ENCODE results near the gene BNC2. TPM values are rescaled to one million over a fixed set of nuclear protein-coding genes. Genes with fewer than 3 reads are reported as not detected.

BNC2 gene
- total and polyA plus RNA-seq, 2 of the 13 experiments (the other 11 are each of a cell fraction or from before 2014, with no cell fraction given) = not detected

- 26% methylated on average over 5 of the region's 9 CpGs for WGBS (ENCODE audit: low lambda C conversion rate)
- no peaks in the 10 kb centered on the region for H4K20me1 ChIP-seq (ENCODE audit: insufficient read depth, low read length)
- no peaks in the 10 kb centered on the region for H3K9me3 ChIP-seq (ENCODE audit: low read length)
- TF ChIP-seq SMAD3 (CRISPR knock-in tag; IDR thresholded peaks at IDR 0.05) = no peak
- no peak for TF ChIP-seq ZNF790 (CRISPR knock-in tag; IDR thresholded peaks at IDR 0.05; ENCODE audit: borderline replicate concordance)
- TF ChIP-seq NCOA1 (CRISPR knock-in tag; IDR thresholded peaks at IDR 0.05) = no peak
- no peaks in the 10 kb centered on the region; a peak in 1 of 5 replicates for H3K27me3 ChIP-seq (ENCODE audit: control insufficient read depth in 1 of 2, insufficient read depth in 2 of 2, low read length in 2 of 2)
- no peaks in the 10 kb centered on the region for H3K36me3 ChIP-seq (replicated peaks in 1 of 2; ENCODE audit: control insufficient read depth in 1 of 2, insufficient read depth in 2 of 2, low read length in 2 of 2)
- DNase-seq (ENCODE audit: low spot score) (no peak), ATAC-seq (no peak), FAIRE-seq (no peak)
- intact Hi-C loops (cut with micrococcal nuclease; ENCODE audit: unreplicated experiment) (no loop called here), in situ Hi-C loops (cut with HindIII; ENCODE audit: extremely low pct_ligation_motif_present, low pct_unique_long_range_greater_than_20kb) (no loop called here)
- no peaks in the 10 kb centered on the region for H3K4me1 ChIP-seq (ENCODE audit: insufficient read depth, low read length)
- H3K9ac ChIP-seq (ENCODE audit: insufficient read depth, low read depth, low read length) = no peak overlapping the region
- H3K27ac ChIP-seq (ENCODE audit: extremely low read length, insufficient read depth, low read length) = no peak overlapping the region
- CTCF ChIA-PET (ENCODE audit: low intra/inter-chr PET ratio, low total read pairs) = no interaction called here
- no peak overlapping the region for H2AFZ ChIP-seq (ENCODE audit: low read length)
- POLR2A ChIA-PET = no interaction called here
- no peak overlapping the region for H3K4me3 ChIP-seq (replicated peaks in 1 of 3; ENCODE audit: insufficient read depth in 1 of 3, low read depth in 2 of 3, low read length in 3 of 3)
- H3K79me2 ChIP-seq (ENCODE audit: insufficient read depth, low read length) = no peaks in the 10 kb centered on the region
- BruUV-seq (replicated peaks) = no TSS peak
- H3K4me2 ChIP-seq (ENCODE audit: low read depth, low read length) = no peak overlapping the region
Observed at GRCh38 chr9:16367605-16368231, 502.8 kb downstream of the BNC2 start.

- ChIA-PET POLR2A (no interaction called here), CTCF (ENCODE audit: low intra/inter-chr PET ratio, low total read pairs) (no interaction called here)
- no TSS peak for BruUV-seq (replicated peaks)
- no peaks in the 10 kb centered on the region for H3K4me1 ChIP-seq (ENCODE audit: insufficient read depth, low read length)
- H3K9ac ChIP-seq (ENCODE audit: insufficient read depth, low read depth, low read length) = no peak overlapping the region
- H3K4me3 ChIP-seq (replicated peaks in 1 of 3; ENCODE audit: insufficient read depth in 1 of 3, low read depth in 2 of 3, low read length in 3 of 3) = no peak overlapping the region
- no peaks in the 10 kb centered on the region for H4K20me1 ChIP-seq (ENCODE audit: insufficient read depth, low read length)
- H3K9me3 ChIP-seq (ENCODE audit: low read length) = no peaks in the 10 kb centered on the region
- no peaks in the 10 kb centered on the region for H3K36me3 ChIP-seq (replicated peaks in 1 of 2; ENCODE audit: control insufficient read depth in 1 of 2, insufficient read depth in 2 of 2, low read length in 2 of 2)
- 44% methylated on average over 8 of the region's 8 CpGs for WGBS (ENCODE audit: low lambda C conversion rate)
- no peak for TF ChIP-seq XBP1 (CRISPR knock-in tag; IDR thresholded peaks at IDR 0.05)
- no peak for TF ChIP-seq CEBPB (IDR thresholded peaks at IDR 0.05; ENCODE audit: borderline replicate concordance, low read depth, low read length)
- TF ChIP-seq GRHL1 (CRISPR knock-in tag; conservative IDR thresholded peaks at IDR 0.05) = no peak
- TF ChIP-seq CHD4 (IDR thresholded peaks at IDR 0.05; ENCODE audit: borderline replicate concordance, low read length) = no peak
- no peak for TF ChIP-seq PBX2 (CRISPR knock-in tag; IDR thresholded peaks at IDR 0.05)
- TF ChIP-seq SP140L (CRISPR knock-in tag; IDR thresholded peaks at IDR 0.05; ENCODE audit: borderline replicate concordance) = no peak
- no peak for TF ChIP-seq ZNF570 (CRISPR knock-in tag; IDR thresholded peaks at IDR 0.05; ENCODE audit: borderline replicate concordance)
- no peak overlapping the region for H3K27ac ChIP-seq (ENCODE audit: extremely low read length, insufficient read depth, low read length)
- no peak overlapping the region for H2AFZ ChIP-seq (ENCODE audit: low read length)
- in situ Hi-C loops (cut with HindIII; ENCODE audit: extremely low pct_ligation_motif_present, low pct_unique_long_range_greater_than_20kb) = no loop called here
- DNase-seq (ENCODE audit: low spot score) (no peak), FAIRE-seq (no peak), ATAC-seq (no peak)
- intact Hi-C loops (cut with micrococcal nuclease; ENCODE audit: unreplicated experiment) = no loop called here
- no peak overlapping the region for H3K4me2 ChIP-seq (ENCODE audit: low read depth, low read length)
- H3K27me3 ChIP-seq (ENCODE audit: control insufficient read depth in 1 of 2, insufficient read depth in 2 of 2, low read length in 2 of 2) = no peaks in the 10 kb centered on the region; a peak in 1 of 5 replicates
- H3K79me2 ChIP-seq (ENCODE audit: insufficient read depth, low read length) = no peaks in the 10 kb centered on the region
Observed at GRCh38 chr9:16364347-16364746, 506.1 kb downstream of the BNC2 start.
